Ramos (cell line): ENCODE data around the gene KCNMA1.

Experiments used
- in situ Hi-C: fragments of 300-500 bp; cut with MboI; formaldehyde crosslinking; loops from one replicate; pipeline ENCODE4 v1.14.3; 2022; ENCODE audit warnings: low sequenced_read_pairs; ENCODE audit not compliant: unreplicated experiment

Gene KCNMA1

GRCh38 chr10:77274046-77274795 is 363.4 kb downstream of the KCNMA1 start:
- in situ Hi-C loops: no loop called here

GRCh38 chr10:77269163-77269562 is 368.4 kb downstream of the KCNMA1 start:
- in situ Hi-C loops: no loop called here

- in situ Hi-C loops: no loop called here
These were observed 368.9 kb downstream of the KCNMA1 start for GRCh38 chr10:77268721-77269120.

GRCh38 chr10:77267703-77268675 is 369.6 kb downstream of the KCNMA1 start:
- in situ Hi-C loops: no loop called here

- in situ Hi-C loops: no loop called here
These were observed 371.4 kb downstream of the KCNMA1 start for GRCh38 chr10:77266242-77266641.

- in situ Hi-C loops: no loop called here
These were observed 373.1 kb downstream of the KCNMA1 start for GRCh38 chr10:77264527-77264926.

GRCh38 chr10:77264107-77264506 is 373.5 kb downstream of the KCNMA1 start:
- in situ Hi-C loops: no loop called here

GRCh38 chr10:77263700-77264099 is 373.9 kb downstream of the KCNMA1 start:
- in situ Hi-C loops: no loop called here

- in situ Hi-C loops: no loop called here
These were observed 376.5 kb downstream of the KCNMA1 start for GRCh38 chr10:77261146-77261545.

- in situ Hi-C loops: no loop called here
These were observed 378.3 kb downstream of the KCNMA1 start for GRCh38 chr10:77259171-77259874.

GRCh38 chr10:77256346-77256745 is 381.3 kb downstream of the KCNMA1 start:
- in situ Hi-C loops: no loop called here

GRCh38 chr10:77253556-77254064 is 384.0 kb downstream of the KCNMA1 start:
- in situ Hi-C loops: no loop called here

GRCh38 chr10:77253147-77253545 is 384.5 kb downstream of the KCNMA1 start:
- in situ Hi-C loops: no loop called here

GRCh38 chr10:77252380-77253146 is 385.0 kb downstream of the KCNMA1 start:
- in situ Hi-C loops: no loop called here

GRCh38 chr10:77251297-77252013 is 386.2 kb downstream of the KCNMA1 start:
- in situ Hi-C loops: no loop called here

- in situ Hi-C loops: no loop called here
These were observed 387.6 kb downstream of the KCNMA1 start for GRCh38 chr10:77249901-77250459.

- in situ Hi-C loops: no loop called here
These were observed 389.4 kb downstream of the KCNMA1 start for GRCh38 chr10:77248104-77248790.
